Tibial artery (tissue), 4 donors: ENCODE data around the gene EYS.

ENCODE experiments used
- DNase-seq, 2 donors: peaks; one replicate each; pipeline ENCODE4 v3.0.0-alpha.2; 2019
- H3K27ac ChIP-seq, 2 donors: fragments of 200-600 bp; sonication (generic) in 1 of 2; 1 replicate in 1 of 2; 2 replicates in 1 of 2; pipeline ENCODE4 v1.5.1; 2018 to 2019; ENCODE audit warnings: mild to moderate bottlenecking in 1 of 2
- H3K27me3 ChIP-seq, 2 donors: fragments of 200-600 bp; sonication (generic) in 1 of 2; one replicate each; pipeline versions ENCODE4 v1.5.1 to v1.6.0; 2016 to 2019
- H3K36me3 ChIP-seq, 3 donors: fragments of 200-600 bp; sonication (generic) in 2 of 3; one replicate each; pipeline ENCODE4 v1.5.1; 2016 to 2019; ENCODE audit warnings: mild to moderate bottlenecking in 2 of 3
- H3K4me1 ChIP-seq, 4 donors: fragments of 200-600 bp; sonication (generic) in 2 of 4; 1 replicate in 3 of 4; 2 replicates in 1 of 4; pipeline ENCODE4 v1.5.1; 2016 to 2019
- H3K4me3 ChIP-seq, 2 donors: fragments of 200-600 bp; sonication (generic) in 1 of 2; 1 replicate in 1 of 2; 2 replicates in 1 of 2; pipeline ENCODE4 v1.5.1; 2018 to 2019; ENCODE audit warnings: mild to moderate bottlenecking in 2 of 2
- H3K9me3 ChIP-seq, 3 donors: fragments of 200-600 bp; sonication (generic) in 1 of 3; one replicate each; pipeline ENCODE4 v1.5.1; 2016 to 2019
- CTCF ChIP-seq, 2 experiments: fragments of 200-600 bp in 1 of 2; fragments of 450-650 bp in 1 of 2; IDR thresholded peaks; one replicate each; pipeline ENCODE4 v1.5.1; 2017 to 2019; ENCODE audit warnings: antibody characterized with exemption in 2 of 2, mild to moderate bottlenecking in 1 of 2, moderate library complexity in 1 of 2
- intact Hi-C: fragments of 100-400 bp; cut with DNase I; formaldehyde crosslinking; loops from one replicate; pipeline ENCODE4 v1.15.0; 2023; ENCODE audit warnings: low total_unique reads

The EYS gene

DNA sequence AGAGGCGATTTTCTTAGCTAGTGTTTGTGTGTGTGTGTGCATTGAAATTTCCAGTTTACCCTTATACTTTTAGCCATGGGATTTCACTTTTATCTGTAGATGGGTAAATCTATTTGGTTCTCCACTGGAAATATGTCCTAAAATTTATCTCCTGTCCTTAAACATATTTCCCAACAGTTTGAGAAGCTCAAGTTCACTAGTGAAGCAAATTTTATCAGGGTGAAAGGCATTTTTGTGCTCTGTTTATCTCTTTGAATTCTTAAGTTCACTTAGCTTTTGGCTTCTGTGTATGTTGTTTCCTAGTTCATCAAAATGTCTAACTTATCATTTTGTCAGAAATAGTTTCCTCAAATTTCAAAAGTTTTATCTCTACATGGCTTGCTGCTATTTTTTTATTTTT lies 1509.8 kb downstream of the EYS start:
- no peak overlapping the region for H3K4me3 ChIP-seq
- intact Hi-C loops = no loop called here
- DNase-seq = no peak
- no peaks in the 10 kb centered on the region for H3K36me3 ChIP-seq
- no peaks in the 10 kb centered on the region for H3K27me3 ChIP-seq
- H3K9me3 ChIP-seq = no peaks in the 10 kb centered on the region
- H3K27ac ChIP-seq = no peak overlapping the region
- no peak for TF ChIP-seq CTCF (IDR thresholded peaks at IDR 0.05)
- H3K4me1 ChIP-seq = no peaks in the 10 kb centered on the region

GRCh38 chr6:64186592-64186991 lies 1520.4 kb downstream of the EYS start:
- TF ChIP-seq CTCF (IDR thresholded peaks at IDR 0.05) = no peak
- no peak for DNase-seq

DNA sequence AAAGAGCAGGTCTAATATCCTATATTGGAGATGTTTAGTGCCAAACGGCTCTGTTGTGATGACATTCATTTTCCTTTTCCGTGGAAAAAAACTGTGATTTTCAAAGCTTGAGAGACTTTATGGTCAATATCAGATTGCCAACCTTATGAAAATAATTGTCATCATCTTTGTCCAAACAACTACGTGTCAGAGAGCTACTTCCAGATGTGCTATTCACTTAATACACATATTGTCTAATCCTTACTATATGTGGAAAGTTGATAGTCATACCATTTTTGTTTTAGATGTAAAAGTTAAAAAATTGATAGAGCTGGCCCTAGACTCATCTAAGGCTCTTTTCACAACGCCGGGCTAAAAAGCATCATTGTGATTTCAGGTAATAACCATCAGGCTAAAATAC lies 1521.4 kb downstream of the EYS start:
- no peaks in the 10 kb centered on the region for H3K36me3 ChIP-seq
- no peak for DNase-seq

More at GRCh38 chr6:64186592-64186991, 1520.4 kb downstream of the EYS start:
- no peak overlapping the region for H3K27ac ChIP-seq
- intact Hi-C loops = no loop called here
- no peaks in the 10 kb centered on the region for H3K4me1 ChIP-seq
- H3K4me3 ChIP-seq = no peak overlapping the region
- no peaks in the 10 kb centered on the region for H3K36me3 ChIP-seq
- no peaks in the 10 kb centered on the region for H3K9me3 ChIP-seq
- H3K27me3 ChIP-seq = no peaks in the 10 kb centered on the region

DNA sequence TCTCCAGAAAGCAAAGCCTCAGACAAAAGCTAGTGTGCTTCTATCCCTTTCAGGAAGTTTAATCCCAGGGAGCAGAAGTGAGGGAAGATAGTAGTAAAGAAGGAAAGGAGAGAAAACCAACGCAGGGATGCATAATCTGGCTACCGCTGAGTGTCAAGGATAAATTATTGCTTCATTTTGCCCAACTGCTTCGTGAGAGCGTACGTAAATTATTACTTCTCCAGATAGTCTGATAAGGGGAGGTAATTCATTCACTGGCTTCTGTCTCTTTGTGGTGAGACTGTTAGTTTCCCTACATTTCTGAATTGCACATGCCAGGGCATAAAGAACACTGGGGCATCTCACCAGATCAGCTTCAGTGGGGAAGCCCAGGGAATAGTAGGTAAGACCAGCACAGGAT lies 1531.7 kb downstream of the EYS start:
- no peaks in the 10 kb centered on the region for H3K36me3 ChIP-seq
- H3K4me3 ChIP-seq = no peak overlapping the region
- no peaks in the 10 kb centered on the region for H3K27me3 ChIP-seq
- H3K4me1 ChIP-seq = no peaks in the 10 kb centered on the region
- no peak for TF ChIP-seq CTCF (IDR thresholded peaks at IDR 0.05)
- intact Hi-C loops = no loop called here
- H3K9me3 ChIP-seq = no peaks in the 10 kb centered on the region
- H3K27ac ChIP-seq = no peak overlapping the region
- DNase-seq = no peak

More for the DNA sequence above, 1521.4 kb downstream of the EYS start:
- intact Hi-C loops = no loop called here
- H3K4me1 ChIP-seq = no peaks in the 10 kb centered on the region
- no peaks in the 10 kb centered on the region for H3K27me3 ChIP-seq
- TF ChIP-seq CTCF (IDR thresholded peaks at IDR 0.05) = no peak
- no peak overlapping the region for H3K4me3 ChIP-seq
- H3K27ac ChIP-seq = no peak overlapping the region
- H3K9me3 ChIP-seq = no peaks in the 10 kb centered on the region

- H3K36me3 ChIP-seq = no peaks in the 10 kb centered on the region
- H3K4me1 ChIP-seq = no peaks in the 10 kb centered on the region
- no peaks in the 10 kb centered on the region for H3K27me3 ChIP-seq
- TF ChIP-seq CTCF (IDR thresholded peaks at IDR 0.05) = no peak
- DNase-seq = no peak
- intact Hi-C loops = no loop called here
- H3K9me3 ChIP-seq = no peaks in the 10 kb centered on the region
- H3K27ac ChIP-seq = no peak overlapping the region
- no peak overlapping the region for H3K4me3 ChIP-seq
Measured at GRCh38 chr6:64170316-64170715, 1536.7 kb downstream of the EYS start.

- Histone ChIP-seq H3K4me3 (no peak overlapping the region), H3K9me3 (no peaks in the 10 kb centered on the region), H3K27ac (no peak overlapping the region), H3K27me3 (no peaks in the 10 kb centered on the region), H3K4me1 (no peaks in the 10 kb centered on the region), H3K36me3 (no peaks in the 10 kb centered on the region)
- TF ChIP-seq CTCF (IDR thresholded peaks at IDR 0.05) = no peak
- DNase-seq = no peak
- intact Hi-C loops = no loop called here
Measured at GRCh38 chr6:64160486-64160885, 1546.5 kb downstream of the EYS start.
